NCI-H1105 treated with DMSO at 0.1 percent for 48 hours (cell line): ENCODE results near the gene DCTN4.
"Not testable (repeated sequence)": the region's sequence is repeated elsewhere in the genome, so short reads cannot be mapped to it uniquely, and the experiment has no call there.

Experiments used
- DNase-seq: peaks from one replicate; lab custom pipeline; 2025; lab: John Stamatoyannopoulos, UW

Gene DCTN4

GRCh38 chr5:150778517-150779396 lies 19.9 kb upstream of the DCTN4 start, which contains the start of gene SMIM3:
Gene SMIM3 (plus strand): TSS chr5:150778757. CDS start chr5:150795441, 16,684 bp downstream.
- peak; percentile 47 for DNase-seq

DNA sequence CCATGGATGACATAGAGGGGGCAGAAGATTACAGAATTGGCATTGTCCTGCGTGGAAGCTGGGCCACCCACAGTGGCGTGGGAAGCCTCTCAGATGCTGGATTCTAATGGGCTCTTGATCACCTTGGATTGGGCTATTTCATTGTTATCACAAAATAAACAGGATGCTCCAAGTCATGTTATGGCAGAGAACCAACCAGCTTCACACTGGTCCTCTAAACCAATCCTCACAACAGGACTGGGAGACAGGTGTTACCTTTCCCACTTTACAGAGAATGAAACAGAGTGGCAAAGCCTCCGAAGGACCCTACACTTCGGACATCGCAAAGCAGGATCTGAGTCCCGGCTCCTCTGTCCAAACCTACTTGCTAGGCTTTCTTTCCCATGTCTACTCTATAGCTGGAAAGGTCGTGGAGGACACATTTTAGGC lies 19.3 kb upstream of the DCTN4 start:
- DNase-seq = peak; percentile 5

DNA sequence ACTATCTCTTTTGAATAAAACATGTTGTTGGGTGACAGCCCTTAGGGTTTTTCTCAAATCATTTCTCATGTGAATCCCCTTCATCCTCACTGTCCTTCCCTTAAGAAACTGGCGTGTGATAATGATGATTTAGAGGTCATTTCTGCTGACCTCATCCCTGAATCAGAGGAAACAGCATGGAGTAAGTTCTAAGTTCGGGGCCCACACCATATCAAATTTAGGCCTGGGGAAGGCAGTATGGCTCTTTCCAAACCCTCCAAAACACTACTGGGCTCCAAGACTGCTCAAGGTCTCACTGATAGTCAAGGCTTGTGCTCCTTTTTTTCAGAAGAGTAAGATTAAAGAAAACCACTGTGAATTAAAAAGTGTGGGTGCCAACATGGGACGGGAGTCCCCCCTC lies 18.9 kb upstream of the DCTN4 start:
- DNase-seq = no peak

GRCh38 chr5:150774145-150774544 lies 15.3 kb upstream of the DCTN4 start:
- DNase-seq = no peak

- DNase-seq = no peak
Observed at GRCh38 chr5:150771034-150771795, 12.4 kb upstream of the DCTN4 start.

- no peak for DNase-seq
Observed at GRCh38 chr5:150766251-150766650, 7.4 kb upstream of the DCTN4 start.

- DNase-seq = no peak
Observed at GRCh38 chr5:150765799-150766169, 7.0 kb upstream of the DCTN4 start.

GRCh38 chr5:150765011-150765798 lies 6.4 kb upstream of the DCTN4 start:
- no peak for DNase-seq

DNA sequence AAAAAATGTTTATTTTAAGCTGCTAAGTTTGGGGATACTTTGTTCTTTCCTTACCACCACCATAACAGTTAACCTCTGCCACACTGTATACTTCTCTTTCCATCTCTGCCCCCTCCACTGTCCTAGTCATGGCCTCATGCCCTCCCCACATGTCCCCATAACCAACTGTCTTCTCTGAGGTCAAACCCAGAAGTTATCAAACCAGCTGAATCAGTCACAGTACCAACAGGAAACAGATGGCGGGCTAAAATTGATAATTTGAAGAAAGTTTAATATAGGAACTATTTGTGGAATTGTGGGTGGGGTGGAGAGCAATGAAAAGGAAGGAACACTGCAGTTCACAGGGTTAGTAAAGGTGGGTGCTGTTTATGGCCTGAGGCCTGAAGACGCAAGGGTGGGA lies 5.7 kb upstream of the DCTN4 start:
- DNase-seq = no peak

DNA sequence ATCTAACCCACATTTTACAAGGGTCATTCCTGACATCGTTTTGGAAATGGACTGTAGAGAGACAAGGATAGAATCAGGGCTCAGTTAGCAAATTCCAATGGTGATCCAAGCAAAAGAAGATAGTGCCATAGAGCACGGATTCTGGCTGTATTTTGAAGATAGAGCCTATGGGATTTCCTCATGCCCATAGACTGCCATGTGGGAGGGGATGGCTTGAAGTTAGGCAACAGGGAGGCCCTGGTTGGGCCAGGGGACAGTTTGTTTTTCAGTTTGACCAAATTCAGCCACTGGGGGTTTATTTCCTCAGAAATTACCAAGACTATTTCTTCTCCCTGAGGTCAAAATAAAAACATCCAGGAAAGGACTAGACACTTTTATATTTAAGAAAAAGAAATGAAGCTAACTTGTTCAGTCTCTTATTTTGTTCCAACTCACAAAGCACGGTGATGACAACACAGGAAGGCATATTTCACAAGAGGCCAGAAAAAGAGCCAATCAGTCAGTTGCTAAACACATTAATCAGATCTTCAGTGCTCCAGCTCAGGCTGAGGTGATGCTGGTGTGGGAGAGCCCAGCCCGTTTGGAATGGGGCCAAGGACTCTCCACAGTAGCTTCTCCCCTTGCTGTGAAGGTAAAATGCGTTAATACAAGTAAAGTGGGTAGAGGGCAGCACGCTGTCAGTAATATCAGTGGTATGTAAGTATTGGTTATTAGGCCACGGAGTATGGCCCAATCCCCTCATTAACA lies 4.4 kb upstream of the DCTN4 start:
- peak; percentile 48 for DNase-seq

GRCh38 chr5:150762211-150762610 lies 3.4 kb upstream of the DCTN4 start:
- no peak for DNase-seq

DNA sequence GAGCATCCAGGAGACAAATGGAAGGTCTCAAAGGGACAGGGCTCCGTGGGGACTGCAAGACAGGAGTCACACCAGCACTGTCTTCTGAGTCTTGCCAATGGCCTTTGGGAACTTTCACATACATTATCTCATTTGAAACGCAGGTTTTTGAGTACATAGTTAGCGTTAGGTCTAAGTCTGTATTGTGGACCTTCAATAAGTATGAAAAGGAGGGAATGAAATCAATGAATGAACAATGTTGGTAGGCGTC lies 442 bp upstream of the DCTN4 start:
- DNase-seq = no peak

GRCh38 chr5:150758203-150758530 lies 650 bp downstream of the DCTN4 start:
- DNase-seq = no peak

GRCh38 chr5:150757087-150757649 lies 1.6 kb downstream of the DCTN4 start:
- no peak for DNase-seq

- no peak for DNase-seq
Observed at GRCh38 chr5:150753863-150754262, 5.0 kb downstream of the DCTN4 start.

DNA sequence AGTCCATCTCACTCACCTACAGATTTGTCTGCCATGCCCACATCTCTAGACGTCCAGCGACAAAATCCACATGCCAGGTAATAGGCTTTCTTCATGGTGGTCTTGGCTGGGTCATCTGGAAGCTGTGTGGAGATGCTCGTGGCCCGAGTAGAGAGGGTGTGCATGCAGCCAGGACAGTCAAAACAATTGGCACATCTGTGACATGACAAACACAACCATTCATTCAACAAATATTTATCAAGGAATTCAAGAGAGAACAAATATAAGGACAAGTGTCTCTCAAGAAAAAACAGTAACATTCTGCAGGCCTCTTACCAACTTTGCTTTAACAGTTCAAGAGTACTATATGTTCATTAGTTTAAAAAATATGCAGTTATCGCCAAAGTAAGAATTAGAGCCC lies 5.4 kb downstream of the DCTN4 start:
- no peak for DNase-seq

DNA sequence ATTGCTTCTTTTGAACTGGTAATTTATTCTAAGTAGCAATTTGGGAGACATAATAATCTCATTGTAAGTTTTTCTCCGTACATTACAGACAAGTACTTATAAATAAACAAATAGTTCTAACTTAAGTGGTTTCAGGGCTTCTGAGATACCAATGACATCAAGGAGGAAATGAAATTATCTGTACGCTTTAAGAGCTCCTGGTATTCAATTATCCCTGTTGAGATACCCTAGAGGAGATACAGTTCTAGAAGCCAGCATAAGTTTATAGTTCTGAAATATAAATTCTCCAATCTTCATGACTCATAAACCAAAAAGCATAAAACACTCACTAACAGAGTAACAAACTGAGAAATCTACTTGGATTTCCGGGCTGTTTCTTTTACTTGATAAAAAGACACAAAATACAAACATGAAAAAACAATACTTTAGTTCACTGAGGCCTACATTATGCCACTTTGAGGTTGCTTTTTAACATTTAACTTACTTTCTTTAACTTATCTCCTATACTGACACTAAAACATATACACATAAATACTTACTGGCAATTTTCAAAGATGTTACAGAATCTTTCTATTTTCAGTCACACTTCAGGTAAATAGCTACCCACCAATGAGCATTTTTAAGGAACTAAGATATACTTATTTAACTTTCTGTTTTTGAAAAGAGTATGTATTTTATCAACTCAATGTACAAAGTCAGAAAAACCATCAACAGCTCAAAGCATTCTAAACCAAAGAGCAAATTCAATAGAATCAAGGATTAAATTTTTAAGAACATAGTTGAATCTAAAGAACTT lies 7.5 kb downstream of the DCTN4 start:
- DNase-seq = peak; percentile 22

- no peak for DNase-seq
Observed at GRCh38 chr5:150750469-150750868, 8.3 kb downstream of the DCTN4 start.

DNA sequence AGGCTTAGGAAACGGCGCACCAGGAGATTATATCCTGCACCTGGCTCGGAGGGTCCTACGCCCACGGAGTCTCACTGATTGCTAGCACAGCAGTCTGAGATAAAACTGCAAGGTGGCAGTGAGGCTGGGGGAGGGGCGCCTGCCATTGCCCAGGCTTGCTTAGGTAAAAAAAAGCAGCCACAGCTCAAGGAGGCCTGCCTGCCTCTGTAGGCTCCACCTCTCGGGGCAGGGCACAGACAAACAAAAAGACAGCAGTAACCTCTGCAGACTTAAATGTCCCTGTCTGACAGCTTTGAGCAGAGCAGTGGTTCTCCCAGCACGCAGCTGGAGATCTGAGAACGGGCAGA lies 15.7 kb downstream of the DCTN4 start:
- DNase-seq = not testable (repeated sequence)

DNA sequence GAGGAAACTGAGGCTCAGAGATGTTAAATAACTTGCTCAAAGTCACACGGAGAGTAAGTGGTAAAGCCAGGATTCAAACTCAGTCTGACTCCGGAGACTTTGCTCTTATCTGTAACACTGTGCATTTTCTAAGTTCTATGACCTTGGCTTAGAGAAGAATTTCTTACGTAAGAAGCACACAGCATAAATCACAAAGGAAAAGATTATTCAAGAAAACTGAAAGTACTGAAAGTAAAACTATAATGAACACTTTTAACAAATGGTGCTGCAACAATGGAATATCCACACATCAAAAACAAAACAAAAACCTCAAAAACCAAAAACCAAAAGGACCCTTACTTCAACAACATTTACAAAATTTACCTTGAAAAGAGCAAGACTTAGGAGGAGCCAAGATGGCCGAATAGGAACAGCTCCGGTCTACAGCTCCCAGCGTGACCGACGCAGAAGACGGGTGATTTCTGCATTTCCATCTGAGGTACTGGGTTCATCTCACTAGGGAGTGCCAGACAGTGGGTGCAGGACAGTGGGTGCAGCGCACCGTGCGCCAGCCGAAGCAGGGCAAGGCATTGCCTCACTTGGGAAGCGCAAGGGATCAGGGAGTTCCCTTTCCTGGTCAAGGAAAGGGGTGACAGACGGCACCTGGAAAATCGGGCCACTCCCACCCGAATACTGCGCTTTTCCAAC lies 16.2 kb downstream of the DCTN4 start:
- not testable (repeated sequence) for DNase-seq
